H1 (cell line): Measurements from ENCODE around the gene PA2G4. TPM values are rescaled to one million over a fixed set of nuclear protein-coding genes. Genes with fewer than 3 reads are reported as not detected.

Source experiments
- CHD1 ChIP-seq: IDR thresholded peaks from 2 replicates; pipeline ENCODE4 v1.6.1; 2012; ENCODE audit warnings: low read depth, low read length, improper control_type of control experiment
- CREB1 ChIP-seq: IDR thresholded peaks from 2 replicates; pipeline ENCODE4 v1.6.1; 2012; ENCODE audit warnings: inconsistent platforms
- KDM4A ChIP-seq: IDR thresholded peaks from one replicate; pipeline ENCODE4 v1.7.1; 2012; ENCODE audit warnings: low read depth, mild to moderate bottlenecking, moderate library complexity, low read length, inconsistent platforms; ENCODE audit not compliant: severe bottlenecking
- SP1 ChIP-seq: IDR thresholded peaks from 2 replicates; pipeline ENCODE4 v1.6.1; 2011; ENCODE audit warnings: low read depth, low read length
- SP4 ChIP-seq: IDR thresholded peaks from 2 replicates; pipeline ENCODE4 v1.6.1; 2012; ENCODE audit warnings: low read length, inconsistent platforms
- polyA plus RNA-seq, 7 experiments: library from polyadenylated mRNA; depleted of rRNA in 3 of 7; stranded (reverse) in 5 of 7; unstranded in 2 of 7; fragments of >200 nt in 5 of 7; fragments of 200-250 nt in 2 of 7; gene quantifications; 1 replicate in 5 of 7; 2 replicates in 1 of 7; 4 replicates in 1 of 7; pipeline versions ENCODE4 v1.2.1 to v1.2.3, GENCODE V29; 2011 to 2013; ENCODE audit warnings: missing spikeins in 2 of 7, mixed read lengths in 2 of 7
- total RNA-seq: library from RNA; stranded (reverse); fragmentation: NEBNext Ultra II Directional; extraction: Animal tissue kit (Norgen Biotek cat#: 25700); gene quantifications from 2 replicates; pipeline ENCODE4 v1.2.1, GENCODE V29; 2021

Gene PA2G4
- total and polyA plus RNA-seq, 2 of the 8 experiments (the other 6 are each of a cell fraction or from before 2014, with no cell fraction given) = 159 to 242 TPM

DNA sequence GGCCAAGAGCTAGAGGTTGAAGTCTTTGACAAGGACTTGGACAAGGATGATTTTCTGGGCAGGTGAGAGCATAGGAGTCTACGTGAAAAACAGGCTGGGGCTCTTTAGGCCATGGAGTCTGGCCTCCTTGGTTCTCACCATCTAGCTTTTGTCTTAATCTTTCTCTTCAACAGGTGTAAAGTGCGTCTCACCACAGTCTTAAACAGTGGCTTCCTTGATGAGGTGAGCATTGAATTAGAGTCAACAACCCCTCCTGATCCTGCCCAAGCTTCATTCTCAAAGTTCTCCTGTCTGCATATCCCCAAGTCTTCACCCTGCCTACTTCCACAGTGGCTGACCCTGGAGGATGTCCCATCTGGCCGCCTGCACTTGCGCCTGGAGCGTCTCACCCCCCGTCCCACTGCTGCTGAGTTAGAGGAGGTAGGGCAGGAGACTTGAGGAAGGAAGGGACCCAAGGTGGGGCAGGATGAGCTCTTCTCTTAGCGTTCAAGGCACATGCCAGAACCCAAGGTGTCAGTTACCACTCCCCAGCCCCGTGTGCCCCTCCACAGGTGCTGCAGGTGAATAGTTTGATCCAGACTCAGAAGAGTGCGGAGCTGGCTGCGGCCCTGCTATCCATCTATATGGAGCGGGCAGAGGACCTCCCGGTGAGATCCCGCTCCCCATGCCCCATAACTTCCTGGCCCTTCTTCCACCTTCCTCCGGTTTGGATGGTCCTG, 33.7 kb downstream of the PA2G4 start (continued):
- TF ChIP-seq SP1 = no peak
- no peak for TF ChIP-seq CHD1
- TF ChIP-seq SP4 = no peak
- TF ChIP-seq KDM4A = no peak
- no peak for TF ChIP-seq CREB1
